Left renal pelvis (tissue), 4 donors: ENCODE measurements around the gene TMEM40. TPM values are rescaled to one million over a fixed set of nuclear protein-coding genes. Genes with fewer than 3 reads are reported as not detected.
"Not testable (repeated sequence)": the region's sequence is repeated elsewhere in the genome, so short reads cannot be mapped to it uniquely, and the experiment has no call there.

Experiments used
- DNase-seq, 4 donors: peaks; one replicate each; pipeline ENCODE4 v3.0.0-alpha.2; 2013; ENCODE audit warnings: low read depth in 4 of 4, low spot score in 3 of 4
- polyA plus RNA-seq, 4 donors: library from polyadenylated mRNA; unstranded; fragments of 120-200 nt; gene quantifications; one replicate each; pipeline ENCODE4 v1.2.1, GENCODE V29; 2013; ENCODE audit not compliant: insufficient read length in 4 of 4

TMEM40 gene
- 1 to 10 TPM in 3 of 4 donors, under 1 TPM in 1; 0.38 to 3.4 (median 1.7) TPM for polyA plus RNA-seq

DNA sequence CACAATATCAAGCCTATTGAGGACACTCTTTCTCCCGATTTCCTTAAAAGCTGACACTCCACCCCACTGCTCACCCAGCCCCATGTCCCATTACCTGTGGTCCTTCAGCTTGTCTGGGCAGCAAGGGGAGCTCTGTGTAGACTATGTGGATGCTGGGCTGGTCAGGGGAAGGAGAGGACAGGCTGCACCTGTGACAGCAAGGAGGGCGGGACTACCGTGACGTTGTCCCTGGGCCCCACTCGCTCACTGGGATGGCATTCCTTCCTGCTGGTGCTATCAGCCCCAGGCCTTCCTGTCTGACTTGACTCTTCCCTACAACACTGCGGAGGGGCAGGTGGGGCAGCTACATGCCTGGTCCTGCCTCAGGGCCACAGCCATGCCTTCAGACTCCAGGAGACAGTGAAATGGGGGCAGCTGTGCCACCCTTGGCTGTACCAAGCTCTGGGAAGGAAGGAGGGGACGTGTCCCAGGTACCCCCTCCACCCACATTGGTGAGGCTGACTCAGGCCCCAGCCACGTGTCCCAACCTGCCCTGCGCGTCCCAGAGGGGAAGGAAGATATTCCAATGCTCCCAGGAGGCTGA, at the start of gene TMEM40:
TSS of gene TMEM40 (minus strand) at position 163 of the 583 bp plus-strand sequence. CDS start 9,427 bp downstream, outside the sequence.
- no peak for DNase-seq

- DNase-seq: no peak
Measured at GRCh38 chr3:12808587-12808986, 49.5 kb upstream of the TMEM40 start.

- DNase-seq: no peak
Measured at GRCh38 chr3:12807601-12808359, 48.7 kb upstream of the TMEM40 start.

- no peak for DNase-seq
Measured at GRCh38 chr3:12807066-12807465, 48.0 kb upstream of the TMEM40 start.

GRCh38 chr3:12803371-12803770, 44.3 kb upstream of the TMEM40 start:
- no peak for DNase-seq

- DNase-seq: no peak
Measured at GRCh38 chr3:12799525-12800440, 40.7 kb upstream of the TMEM40 start.

GRCh38 chr3:12798559-12799179, 39.6 kb upstream of the TMEM40 start:
- no peak for DNase-seq

GRCh38 chr3:12797892-12798558, 39.0 kb upstream of the TMEM40 start:
- DNase-seq: no peak

DNA sequence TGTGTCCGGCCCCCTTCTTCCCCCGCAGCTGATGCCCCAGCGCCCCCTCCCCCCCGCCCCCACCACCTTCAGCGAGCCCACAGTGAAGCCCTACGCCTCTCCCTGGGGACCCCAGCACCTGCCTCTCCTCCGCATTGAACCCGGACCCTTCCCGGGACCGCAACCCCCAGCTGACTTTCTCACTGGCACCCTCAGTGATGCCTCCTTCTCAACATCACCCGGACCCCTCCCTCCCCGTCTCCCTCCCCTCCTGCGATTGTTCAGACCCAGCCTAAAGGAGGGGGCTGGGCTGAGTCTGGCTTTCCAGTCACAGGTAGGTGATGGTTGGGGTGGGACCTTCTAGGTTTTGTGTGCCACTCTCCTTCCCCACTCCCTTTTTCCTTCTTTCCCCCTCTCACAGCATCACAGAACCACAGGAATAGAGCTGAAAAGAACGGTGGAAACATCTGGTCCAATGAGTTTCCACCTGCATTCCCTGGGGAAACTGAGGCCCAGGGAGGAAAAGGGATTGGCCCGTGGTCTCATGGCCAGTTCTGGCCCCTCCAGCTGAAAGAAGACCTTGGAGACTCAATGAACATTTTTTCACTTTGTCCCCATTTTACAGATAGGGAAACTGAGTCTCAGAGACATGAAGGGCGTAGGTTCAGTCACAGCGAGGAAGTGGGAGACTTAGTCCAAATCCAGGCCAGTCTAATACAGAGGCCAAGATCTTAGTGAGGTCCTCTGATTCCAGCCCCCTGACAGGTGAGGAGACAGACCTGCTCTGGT, 38.2 kb upstream of the TMEM40 start:
- DNase-seq: no peak

- DNase-seq: peak in 2 of 4 donors; percentile 45 to 54
Measured at GRCh38 chr3:12796171-12797123, 37.4 kb upstream of the TMEM40 start, which contains the start of gene CAND2. TSS of gene CAND2 (plus strand) at chr3:12796680. CDS start at chr3:12796721, 41 bp downstream.

DNA sequence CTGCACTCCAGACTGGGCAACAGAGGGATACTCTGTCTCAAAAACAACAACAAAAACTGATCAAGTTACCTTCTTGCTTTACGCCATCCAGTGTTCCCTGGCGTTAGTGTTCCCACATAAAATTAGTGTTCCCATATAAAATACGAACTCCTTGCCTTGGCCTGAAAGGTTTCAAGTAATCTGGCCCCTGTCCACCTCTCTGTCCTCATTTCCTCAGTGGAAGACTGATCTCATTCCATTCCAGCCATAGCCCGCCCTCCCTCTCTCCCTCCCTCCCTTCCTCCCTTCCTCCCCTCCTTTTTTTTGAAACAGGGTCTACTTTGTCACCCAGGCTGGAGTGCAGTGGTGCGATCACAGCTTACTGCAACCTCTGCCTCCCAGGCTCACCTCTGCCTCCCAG, 34.6 kb upstream of the TMEM40 start:
- DNase-seq: no peak

- no peak for DNase-seq
Measured at GRCh38 chr3:12791430-12791829, 32.4 kb upstream of the TMEM40 start.

DNA sequence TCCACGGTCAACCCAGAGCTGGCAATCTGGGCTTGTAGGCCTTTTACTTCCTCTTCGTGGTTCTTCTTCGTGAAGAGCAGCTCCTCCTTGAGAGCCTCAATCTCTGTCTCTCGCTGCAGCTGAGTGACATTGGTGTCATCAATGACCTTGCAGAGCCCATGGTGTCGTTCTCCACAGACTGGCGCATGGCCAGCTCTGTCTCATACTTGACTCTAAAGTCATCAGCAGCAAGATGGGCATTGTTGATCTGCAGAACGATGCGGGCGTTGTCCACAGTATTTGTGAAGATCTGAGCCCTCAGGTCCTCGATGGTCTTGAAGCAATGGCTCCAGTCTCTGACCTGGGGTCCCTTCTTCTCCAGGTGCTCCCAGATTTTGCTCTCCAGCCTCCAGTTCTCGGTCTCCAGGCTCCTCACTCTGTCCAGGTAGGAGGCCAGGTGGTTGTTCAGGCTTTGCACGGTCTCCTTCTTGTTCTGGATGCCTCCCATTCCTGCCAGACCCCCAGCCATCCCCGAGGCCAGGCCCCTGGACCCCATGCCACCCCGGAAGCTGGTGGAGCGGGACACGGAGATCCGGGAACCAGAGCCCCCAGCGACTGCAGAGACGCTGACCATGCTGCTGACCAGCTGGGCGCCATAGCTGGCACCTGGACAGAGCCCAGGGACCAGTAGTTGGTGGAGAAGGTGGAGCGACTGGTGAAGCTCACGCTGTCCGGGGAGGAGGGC, 29.1 kb upstream of the TMEM40 start:
- DNase-seq: not testable (repeated sequence)

DNA sequence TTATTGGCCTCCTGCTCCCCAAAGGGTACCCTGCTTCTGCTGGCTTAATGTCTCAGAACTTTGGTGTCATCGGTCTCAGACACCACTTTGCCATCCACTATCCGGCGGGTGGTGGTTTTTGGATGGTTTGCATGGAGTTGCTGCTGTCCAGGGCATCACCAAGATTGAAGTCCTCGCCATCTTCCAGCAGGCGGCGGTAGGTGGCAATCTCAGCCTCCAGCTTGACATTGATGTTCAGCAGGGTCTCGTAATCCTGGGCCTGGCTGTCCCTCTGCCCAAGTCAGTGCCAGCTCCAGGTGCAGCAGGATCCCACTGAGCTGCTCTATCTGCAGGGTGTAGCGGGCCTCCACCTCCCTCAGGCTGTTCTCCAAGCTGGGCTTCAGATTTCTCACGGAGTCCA, 28.3 kb upstream of the TMEM40 start:
- DNase-seq: not testable (repeated sequence)

DNA sequence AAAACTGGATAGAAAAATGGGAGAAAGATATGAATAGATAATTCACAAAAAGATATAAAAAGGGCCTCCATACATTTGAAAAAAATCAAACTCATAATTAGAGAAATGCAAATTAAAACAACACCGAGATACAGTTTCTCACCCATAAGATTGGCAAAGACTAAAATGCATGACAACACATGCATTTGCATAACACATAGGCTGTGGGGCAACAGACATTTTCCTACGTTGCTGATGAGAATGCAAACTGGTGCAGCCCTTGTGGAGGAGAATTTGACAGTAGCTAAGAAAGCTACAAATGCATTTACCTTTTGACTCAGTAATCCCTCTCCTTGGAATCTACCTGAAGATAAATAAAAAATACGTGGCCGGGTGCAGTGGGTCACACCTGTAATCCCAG, 26.0 kb upstream of the TMEM40 start:
- no peak for DNase-seq

- DNase-seq: no peak
Measured at GRCh38 chr3:12782172-12782815, 23.2 kb upstream of the TMEM40 start.

DNA sequence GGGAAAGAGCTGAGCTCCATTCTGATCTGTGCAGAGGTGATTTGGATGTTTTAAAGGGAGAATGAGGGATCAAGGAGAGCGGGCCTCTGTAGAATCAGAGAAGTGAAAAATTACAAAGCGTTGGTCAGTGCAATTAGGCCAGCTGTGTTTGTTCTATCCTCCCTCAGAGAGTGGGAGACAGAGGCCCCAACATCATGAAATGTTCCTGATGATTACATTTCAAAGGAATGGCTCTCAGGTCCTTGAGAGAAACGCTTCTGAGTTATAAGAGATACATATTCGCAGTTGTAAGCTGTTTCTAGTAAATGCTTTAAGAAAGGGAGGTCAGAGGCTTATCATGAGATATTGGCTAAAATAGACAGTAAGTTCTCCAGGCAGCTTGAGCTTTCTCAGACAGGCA, 21.7 kb upstream of the TMEM40 start:
- DNase-seq: peak in 1 of 4 donors; percentile 36
